Measurements from ENCODE around the gene EMX2. TPM values are rescaled to one million over a fixed set of nuclear protein-coding genes. Genes with fewer than 3 reads are reported as not detected.

The EMX2 gene
- polyA plus RNA-seq, 1 donor from 2014 or later, result 0.12 TPM

DNA sequence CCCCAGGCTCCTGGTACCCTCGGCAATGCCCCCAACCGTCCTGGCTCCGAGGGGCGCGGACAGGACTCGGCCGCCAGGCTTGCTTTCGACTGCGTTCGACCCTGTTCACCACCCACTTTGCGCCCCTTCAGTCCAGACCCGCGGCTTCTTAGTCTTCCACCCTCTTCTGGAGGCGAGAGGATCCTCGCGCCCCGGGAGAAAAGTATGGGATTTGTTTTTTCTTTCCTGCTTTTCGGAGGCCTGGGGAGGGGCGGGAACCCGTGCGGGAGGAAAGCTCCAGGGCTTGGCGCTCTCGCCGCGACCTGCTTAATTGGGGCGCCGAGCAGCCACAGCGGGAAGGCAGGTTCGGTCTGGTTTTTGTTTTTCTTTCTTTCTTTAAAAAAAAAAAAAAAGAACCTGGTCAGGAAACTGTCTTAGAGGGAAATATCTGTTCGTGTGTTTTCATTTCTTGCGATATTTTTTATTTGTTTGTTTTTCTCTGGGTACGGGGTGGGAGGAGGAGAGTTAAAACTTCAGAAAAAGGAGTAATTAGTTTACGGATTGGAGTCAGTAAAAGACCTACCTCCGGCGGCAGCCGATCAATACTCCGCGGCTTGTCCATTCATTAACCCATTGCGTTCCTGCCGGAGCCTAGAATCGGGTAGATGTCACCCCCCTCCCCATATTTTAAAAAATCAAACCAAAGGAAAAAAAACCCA lies 1.6 kb downstream of the EMX2 start:
- H3K4me2 ChIP-seq (ENCODE audit: low read length), result no peak overlapping the region
- no peaks in the 10 kb centered on the region for H4K20me1 ChIP-seq (ENCODE audit: insufficient read depth)
- H3K36me3 ChIP-seq (ENCODE audit: insufficient read depth, low read length), result no peaks in the 10 kb centered on the region
- H3K27me3 ChIP-seq (ENCODE audit: insufficient read depth, low read depth, low read length), result peaks cover 100% of the 10 kb centered on the region
- H3F3A ChIP-seq (ENCODE audit: insufficient read depth, low read length, poor library complexity, severe bottlenecking), result no peaks in the 10 kb centered on the region
- no peaks in the 10 kb centered on the region for H3K9me3 ChIP-seq (ENCODE audit: low read length)
- H3K79me2 ChIP-seq (replicated peaks; ENCODE audit: insufficient read depth, low read length), result peaks cover 90% of the 10 kb centered on the region
- peak overlapping the region; percentile 16 for H3K27ac ChIP-seq (ENCODE audit: low read length)
- H2AFZ ChIP-seq (ENCODE audit: low read depth, low read length), result no peak overlapping the region
- TF ChIP-seq TAF1 (IDR thresholded peaks at IDR 0.05; ENCODE audit: low read depth) (no peak), POLR2AphosphoS5 (IDR thresholded peaks at IDR 0.05) (peak; percentile 2), EZH2 (IDR thresholded peaks at IDR 0.05; ENCODE audit: borderline replicate concordance, insufficient read depth, low read length, poor library complexity, severe bottlenecking) (peak; percentile 10), MXI1 (conservative IDR thresholded peaks at IDR 0.05; ENCODE audit: poor library complexity, severe bottlenecking) (no peak)
- TF ChIP-seq, protein P1, sequence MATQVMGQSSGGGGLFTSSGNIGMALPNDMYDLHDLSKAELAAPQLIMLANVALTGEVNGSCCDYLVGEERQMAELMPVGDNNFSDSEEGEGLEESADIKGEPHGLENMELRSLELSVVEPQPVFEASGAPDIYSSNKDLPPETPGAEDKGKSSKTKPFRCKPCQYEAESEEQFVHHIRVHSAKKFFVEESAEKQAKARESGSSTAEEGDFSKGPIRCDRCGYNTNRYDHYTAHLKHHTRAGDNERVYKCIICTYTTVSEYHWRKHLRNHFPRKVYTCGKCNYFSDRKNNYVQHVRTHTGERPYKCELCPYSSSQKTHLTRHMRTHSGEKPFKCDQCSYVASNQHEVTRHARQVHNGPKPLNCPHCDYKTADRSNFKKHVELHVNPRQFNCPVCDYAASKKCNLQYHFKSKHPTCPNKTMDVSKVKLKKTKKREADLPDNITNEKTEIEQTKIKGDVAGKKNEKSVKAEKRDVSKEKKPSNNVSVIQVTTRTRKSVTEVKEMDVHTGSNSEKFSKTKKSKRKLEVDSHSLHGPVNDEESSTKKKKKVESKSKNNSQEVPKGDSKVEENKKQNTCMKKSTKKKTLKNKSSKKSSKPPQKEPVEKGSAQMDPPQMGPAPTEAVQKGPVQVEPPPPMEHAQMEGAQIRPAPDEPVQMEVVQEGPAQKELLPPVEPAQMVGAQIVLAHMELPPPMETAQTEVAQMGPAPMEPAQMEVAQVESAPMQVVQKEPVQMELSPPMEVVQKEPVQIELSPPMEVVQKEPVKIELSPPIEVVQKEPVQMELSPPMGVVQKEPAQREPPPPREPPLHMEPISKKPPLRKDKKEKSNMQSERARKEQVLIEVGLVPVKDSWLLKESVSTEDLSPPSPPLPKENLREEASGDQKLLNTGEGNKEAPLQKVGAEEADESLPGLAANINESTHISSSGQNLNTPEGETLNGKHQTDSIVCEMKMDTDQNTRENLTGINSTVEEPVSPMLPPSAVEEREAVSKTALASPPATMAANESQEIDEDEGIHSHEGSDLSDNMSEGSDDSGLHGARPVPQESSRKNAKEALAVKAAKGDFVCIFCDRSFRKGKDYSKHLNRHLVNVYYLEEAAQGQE (IDR thresholded peaks at IDR 0.05; ENCODE audit: borderline replicate concordance), result no peak
- H3K9ac ChIP-seq (ENCODE audit: low read length), result peak overlapping the region; percentile 53
- no peaks in the 10 kb centered on the region for H3K9me2 ChIP-seq (ENCODE audit: insufficient read depth, low read length)
- H3K4me3 ChIP-seq (ENCODE audit: low read length), result peak overlapping the region; percentile 65

DNA sequence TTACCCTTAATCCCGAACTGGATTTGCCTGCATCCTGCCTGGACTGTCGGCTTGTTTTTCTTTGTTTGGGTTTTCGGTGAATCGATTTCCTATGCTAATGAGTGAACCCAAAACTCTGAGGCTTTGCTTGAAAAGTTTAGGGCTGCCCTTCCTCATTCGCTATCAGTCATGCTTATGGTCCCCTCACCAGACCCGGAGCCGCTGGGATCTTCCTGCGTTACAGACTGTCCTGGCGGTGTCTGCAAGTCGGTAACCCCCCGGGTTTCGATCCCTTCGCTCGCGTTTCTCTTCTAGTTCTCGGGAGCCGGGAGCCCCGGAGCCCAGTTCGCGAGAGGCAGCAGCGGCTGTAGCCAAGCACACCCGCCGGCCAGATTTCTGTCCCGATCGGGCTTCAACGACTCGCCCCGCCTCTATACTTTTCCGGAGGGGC lies 2.2 kb downstream of the EMX2 start:
- H3F3A ChIP-seq (ENCODE audit: insufficient read depth, low read length, poor library complexity, severe bottlenecking), result no peaks in the 10 kb centered on the region
- no peak overlapping the region for H2AFZ ChIP-seq (ENCODE audit: low read depth, low read length)
- H3K36me3 ChIP-seq (ENCODE audit: insufficient read depth, low read length), result no peaks in the 10 kb centered on the region
- no peaks in the 10 kb centered on the region for H3K9me2 ChIP-seq (ENCODE audit: insufficient read depth, low read length)
- no peaks in the 10 kb centered on the region for H4K20me1 ChIP-seq (ENCODE audit: insufficient read depth)
- H3K79me2 ChIP-seq (replicated peaks; ENCODE audit: insufficient read depth, low read length), result peaks cover 85% of the 10 kb centered on the region
- no peak overlapping the region for H3K4me2 ChIP-seq (ENCODE audit: low read length)
- H3K9ac ChIP-seq (ENCODE audit: low read length), result peak overlapping the region; percentile 7
- peak overlapping the region; percentile 15 for H3K27ac ChIP-seq (ENCODE audit: low read length)
- H3K27me3 ChIP-seq (ENCODE audit: insufficient read depth, low read depth, low read length), result peaks cover 100% of the 10 kb centered on the region
- TF ChIP-seq POLR2AphosphoS5 (IDR thresholded peaks at IDR 0.05) (peak; percentile 27), SMC3 (conservative IDR thresholded peaks at IDR 0.05; ENCODE audit: poor library complexity) (no peak)
- H3K9me3 ChIP-seq (ENCODE audit: low read length), result no peaks in the 10 kb centered on the region
- peak overlapping the region; percentile 65 for H3K4me3 ChIP-seq (ENCODE audit: low read length)

DNA sequence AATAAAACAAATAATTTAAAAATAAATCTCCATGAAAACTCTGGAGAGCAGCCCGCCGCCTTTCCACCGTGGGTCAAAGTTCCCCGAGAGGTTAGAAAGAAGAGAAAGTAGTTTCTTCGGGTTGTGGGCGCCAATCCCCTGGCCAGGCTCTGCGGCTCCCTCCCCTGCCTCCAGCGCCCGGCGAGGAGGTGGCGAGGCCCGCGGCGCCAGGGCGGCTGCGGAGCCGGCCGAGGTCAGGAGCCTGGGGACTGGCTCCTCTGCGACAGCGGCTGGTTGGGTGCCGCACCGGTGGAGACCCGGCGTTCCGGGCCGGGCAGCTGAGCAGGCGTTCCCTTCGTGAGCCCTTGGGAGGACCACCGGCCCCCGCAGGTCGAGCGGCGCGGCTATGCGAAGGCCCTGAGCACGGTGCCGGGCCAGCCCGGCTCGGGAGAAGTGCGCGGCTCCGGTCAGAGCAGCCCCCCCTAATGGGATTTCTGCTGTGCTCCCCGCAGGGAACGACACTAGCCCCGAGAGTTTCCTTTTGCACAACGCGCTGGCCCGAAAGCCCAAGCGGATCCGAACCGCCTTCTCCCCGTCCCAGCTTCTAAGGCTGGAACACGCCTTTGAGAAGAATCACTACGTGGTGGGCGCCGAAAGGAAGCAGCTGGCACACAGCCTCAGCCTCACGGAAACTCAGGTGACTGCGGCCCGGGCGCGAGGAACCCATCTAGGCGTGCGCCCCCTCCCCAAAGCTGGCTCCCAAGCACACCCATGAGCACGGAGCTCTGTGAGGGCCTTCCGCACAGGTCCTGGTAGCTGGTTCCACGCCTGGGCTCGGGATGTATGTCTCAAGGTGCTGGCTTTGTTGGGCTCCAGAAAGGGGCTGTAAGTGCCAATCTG lies 2.8 kb downstream of the EMX2 start:
- H3K9me2 ChIP-seq (ENCODE audit: insufficient read depth, low read length), result no peaks in the 10 kb centered on the region
- peaks cover 100% of the 10 kb centered on the region for H3K27me3 ChIP-seq (ENCODE audit: insufficient read depth, low read depth, low read length)
- H3K9ac ChIP-seq (ENCODE audit: low read length), result peak overlapping the region; percentile 36
- H3K79me2 ChIP-seq (replicated peaks; ENCODE audit: insufficient read depth, low read length), result peaks cover 79% of the 10 kb centered on the region
- no peak overlapping the region for H3K4me2 ChIP-seq (ENCODE audit: low read length)
- no peaks in the 10 kb centered on the region for H4K20me1 ChIP-seq (ENCODE audit: insufficient read depth)
- no peak overlapping the region for H3K27ac ChIP-seq (ENCODE audit: low read length)
- H3F3A ChIP-seq (ENCODE audit: insufficient read depth, low read length, poor library complexity, severe bottlenecking), result no peaks in the 10 kb centered on the region
- peak overlapping the region; percentile 65 for H3K4me3 ChIP-seq (ENCODE audit: low read length)
- H2AFZ ChIP-seq (ENCODE audit: low read depth, low read length), result no peak overlapping the region
- H3K36me3 ChIP-seq (ENCODE audit: insufficient read depth, low read length), result no peaks in the 10 kb centered on the region
- H3K9me3 ChIP-seq (ENCODE audit: low read length), result no peaks in the 10 kb centered on the region
- no peak for TF ChIP-seq TAF1 (IDR thresholded peaks at IDR 0.05; ENCODE audit: low read depth)
- TF ChIP-seq, protein P2, sequence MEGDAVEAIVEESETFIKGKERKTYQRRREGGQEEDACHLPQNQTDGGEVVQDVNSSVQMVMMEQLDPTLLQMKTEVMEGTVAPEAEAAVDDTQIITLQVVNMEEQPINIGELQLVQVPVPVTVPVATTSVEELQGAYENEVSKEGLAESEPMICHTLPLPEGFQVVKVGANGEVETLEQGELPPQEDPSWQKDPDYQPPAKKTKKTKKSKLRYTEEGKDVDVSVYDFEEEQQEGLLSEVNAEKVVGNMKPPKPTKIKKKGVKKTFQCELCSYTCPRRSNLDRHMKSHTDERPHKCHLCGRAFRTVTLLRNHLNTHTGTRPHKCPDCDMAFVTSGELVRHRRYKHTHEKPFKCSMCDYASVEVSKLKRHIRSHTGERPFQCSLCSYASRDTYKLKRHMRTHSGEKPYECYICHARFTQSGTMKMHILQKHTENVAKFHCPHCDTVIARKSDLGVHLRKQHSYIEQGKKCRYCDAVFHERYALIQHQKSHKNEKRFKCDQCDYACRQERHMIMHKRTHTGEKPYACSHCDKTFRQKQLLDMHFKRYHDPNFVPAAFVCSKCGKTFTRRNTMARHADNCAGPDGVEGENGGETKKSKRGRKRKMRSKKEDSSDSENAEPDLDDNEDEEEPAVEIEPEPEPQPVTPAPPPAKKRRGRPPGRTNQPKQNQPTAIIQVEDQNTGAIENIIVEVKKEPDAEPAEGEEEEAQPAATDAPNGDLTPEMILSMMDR (IDR thresholded peaks at IDR 0.05; ENCODE audit: poor library complexity, severe bottlenecking), result no peak
- no peak for TF ChIP-seq SMC3 (conservative IDR thresholded peaks at IDR 0.05; ENCODE audit: poor library complexity)
- TF ChIP-seq EP300 (conservative IDR thresholded peaks at IDR 0.05; ENCODE audit: poor library complexity, severe bottlenecking), result no peak
- no peak for TF ChIP-seq MXI1 (conservative IDR thresholded peaks at IDR 0.05; ENCODE audit: poor library complexity, severe bottlenecking)
- TF ChIP-seq POLR2AphosphoS5 (IDR thresholded peaks at IDR 0.05), result peak; percentile 6
